Stimulated activated CD4-positive, alpha-beta T cell treated with anti-CD3 and anti-CD28 coated beads, TNF-alpha, amount 100 ng/mL, for 48 hours (primary cell): ENCODE measurements around the gene METRNL.
"Not testable (repeated sequence)": the region's sequence is repeated elsewhere in the genome, so short reads cannot be mapped to it uniquely, and the experiment has no call there.

Experiments
- DNase-seq, 3 donors: peaks; one replicate each; pipeline ENCODE4 v3.0.0-alpha.2; 2020; ENCODE audit warnings: low read depth in 3 of 3

Gene METRNL

GRCh38 chr17:83140249-83140566, 60.8 kb downstream of the METRNL start:
- DNase-seq: not testable (repeated sequence)

GRCh38 chr17:83142619-83143018, 63.2 kb downstream of the METRNL start:
- no peak for DNase-seq

- DNase-seq: no peak
These were observed 64.4 kb downstream of the METRNL start for GRCh38 chr17:83143817-83144231.
